DND-41 (cell line): ENCODE data around the gene C12orf56.

Experiments
- CTCF ChIP-seq: IDR thresholded peaks from 2 replicates; pipeline ENCODE4 v1.5.1; 2012; ENCODE audit warnings: borderline replicate concordance, low read length, moderate library complexity, mild to moderate bottlenecking; ENCODE audit not compliant: poor library complexity, severe bottlenecking; ENCODE audit errors: extremely low read depth
- EZH2 ChIP-seq: IDR thresholded peaks from 3 replicates; pipeline ENCODE4 v1.6.1; 2012; ENCODE audit warnings: borderline replicate concordance, low read depth, mild to moderate bottlenecking, moderate library complexity, low read length, inconsistent platforms; ENCODE audit not compliant: severe bottlenecking

DNA sequence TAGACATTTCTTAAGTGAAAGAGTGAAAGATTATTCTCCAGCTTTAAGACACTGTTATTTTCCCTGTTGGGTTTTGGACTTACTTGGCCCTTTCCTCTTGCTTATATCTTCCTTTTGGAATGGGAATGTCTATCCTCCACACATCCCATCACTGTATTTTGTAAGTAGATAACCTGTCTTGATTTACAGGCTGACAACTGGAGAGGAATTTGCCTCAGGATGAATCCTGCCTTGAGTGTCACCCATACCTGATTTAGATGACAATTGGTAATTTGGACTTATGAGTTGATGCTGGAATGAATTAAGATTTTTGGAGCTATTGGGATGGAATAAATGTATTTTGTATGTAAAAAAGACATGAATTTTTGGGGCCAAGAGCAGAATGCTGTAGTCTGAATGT is 94.3 kb downstream of the C12orf56 start:
- TF ChIP-seq CTCF = no peak
- TF ChIP-seq EZH2 = no peak
